CD4-positive, alpha-beta memory T cell (primary cell): ENCODE measurements around the gene GINS3. TPM values are rescaled to one million over a fixed set of nuclear protein-coding genes. Genes with fewer than 3 reads are reported as not detected.

Source experiments
- CTCF ChIA-PET: fragments of 350-600 bp; sonication (Branson Sonifier 250); formaldehyde crosslinking; loops from one replicate; lab custom pipeline; 2021; ENCODE audit warnings: inconsistent platforms; ENCODE audit not compliant: partially characterized antibody; lab: Charles Lee
- POLR2A ChIA-PET: fragments of 350-600 bp; sonication (Branson Sonifier 250); formaldehyde crosslinking; loops from one replicate; lab custom pipeline; 2021; ENCODE audit not compliant: partially characterized antibody; lab: Charles Lee
- DNase-seq, 5 donors: peaks; one replicate each; pipeline versions ENCODE4 v3.0.0 to v3.0.0-alpha.2; 2020 to 2022; ENCODE audit warnings: mixed read lengths in 1 of 5
- H3K27ac ChIP-seq: one replicate; pipeline ENCODE4 v1.7.0; 2013; ENCODE audit warnings: low read depth, low read length
- H3K27me3 ChIP-seq: 2 replicates; pipeline ENCODE4 v1.7.0; 2013; ENCODE audit warnings: mild to moderate bottlenecking, low read length, moderate library complexity; ENCODE audit not compliant: insufficient read depth
- H3K36me3 ChIP-seq: 2 replicates; pipeline ENCODE4 v1.7.0; 2013; ENCODE audit warnings: mild to moderate bottlenecking, low read length, moderate library complexity; ENCODE audit not compliant: insufficient read depth
- H3K4me1 ChIP-seq: 2 replicates; pipeline ENCODE4 v1.7.0; 2013; ENCODE audit warnings: mild to moderate bottlenecking, low read length, moderate library complexity; ENCODE audit not compliant: insufficient read depth
- H3K4me3 ChIP-seq, 2 donors: one replicate each; pipeline ENCODE4 v1.7.0; 2013; ENCODE audit warnings: low read length in 2 of 2, mild to moderate bottlenecking in 1 of 2
- H3K9me3 ChIP-seq, 2 donors: one replicate each; pipeline ENCODE4 v1.7.0; 2013; ENCODE audit warnings: low read length in 2 of 2, control low read depth in 1 of 2; ENCODE audit not compliant: control insufficient read depth in 1 of 2
- H3K27ac Mint-ChIP-seq, 7 donors: one replicate each; pipeline ENCODE4 v1.8.0; 2020 to 2021; ENCODE audit warnings: mixed read lengths in 7 of 7, mild to moderate bottlenecking in 6 of 7, inconsistent platforms in 3 of 7, moderate library complexity in 3 of 7
- H3K27me3 Mint-ChIP-seq, 2 donors: one replicate each; pipeline ENCODE4 v1.8.0; 2020 to 2021; ENCODE audit warnings: mixed read lengths in 2 of 2
- H3K36me3 Mint-ChIP-seq, 2 donors: one replicate each; pipeline ENCODE4 v1.8.0; 2020 to 2021; ENCODE audit warnings: mixed read lengths in 2 of 2, inconsistent platforms in 1 of 2, mild to moderate bottlenecking in 1 of 2
- H3K4me1 Mint-ChIP-seq, 4 donors: one replicate each; pipeline ENCODE4 v1.8.0; 2020 to 2021; ENCODE audit warnings: mixed read lengths in 4 of 4, mild to moderate bottlenecking in 1 of 4
- H3K4me3 Mint-ChIP-seq, 8 donors: one replicate each; pipeline ENCODE4 v1.8.0; 2020 to 2021; ENCODE audit warnings: mixed read lengths in 8 of 8, mild to moderate bottlenecking in 7 of 8, moderate library complexity in 6 of 8, inconsistent platforms in 3 of 8
- H3K9me3 Mint-ChIP-seq, 8 donors: one replicate each; pipeline ENCODE4 v1.8.0; 2020 to 2021; ENCODE audit warnings: mixed read lengths in 8 of 8, mild to moderate bottlenecking in 5 of 8, inconsistent platforms in 3 of 8, moderate library complexity in 1 of 8
- intact Hi-C: fragments of 100-400 bp; cut with micrococcal nuclease; formaldehyde crosslinking; loops from one replicate; pipeline ENCODE4 v1.15.1; 2023
- polyA plus RNA-seq, 2 donors: library from polyadenylated mRNA; unstranded; fragments of 300-500 nt; fragmentation: Illumina TruSeq; gene quantifications; one replicate each; pipeline ENCODE4 v1.2.3, GENCODE V29; 2021
- total RNA-seq, 2 experiments: library from RNA; stranded (reverse); gene quantifications; one replicate each; pipeline ENCODE4 v1.2.3, GENCODE V29; 2021

Gene GINS3
- total and polyA plus RNA-seq, 4 experiments from 2014 or later: 0.78 to 2.2 (median 1.2) TPM

- Histone ChIP-seq H3K9me3 (no peaks in the 10 kb centered on the region), H3K4me1 (no peaks in the 10 kb centered on the region), H3K36me3 (no peaks in the 10 kb centered on the region), H3K4me3 (no peak overlapping the region), H3K27ac (no peak overlapping the region), H3K27me3 (no peaks in the 10 kb centered on the region)
- Mint-ChIP-seq H3K4me1 (no peaks in the 10 kb centered on the region), H3K36me3 (peaks cover 0 to 3% of the 10 kb centered on the region in 2 donors), H3K9me3 (peaks cover 4 to 37% (median 27%) of the 10 kb centered on the region in 8 donors), H3K27me3 (peaks cover 19 to 25% of the 10 kb centered on the region in 2 donors), H3K4me3 (no peak overlapping the region), H3K27ac (no peak overlapping the region)
- POLR2A ChIA-PET: no interaction called here
- DNase-seq: no peak
- CTCF ChIA-PET: interaction anchor here (1.8 kb wide), 1 partner anchor 24 kb away, joined by 5 read pairs; no protein-coding TSS in a partner anchor
- intact Hi-C loops: no loop called here
Measured at GRCh38 chr16:58360041-58360634, 32.1 kb upstream of the GINS3 start.

GRCh38 chr16:58361726-58362125 is 30.5 kb upstream of the GINS3 start:
- H3K4me3 Mint-ChIP-seq: no peak overlapping the region
- peaks cover 4 to 30% (median 24%) of the 10 kb centered on the region in 8 donors for H3K9me3 Mint-ChIP-seq
- CTCF ChIA-PET: no interaction called here
- no peak for DNase-seq
- no peaks in the 10 kb centered on the region for H3K36me3 ChIP-seq
- H3K4me1 ChIP-seq: no peaks in the 10 kb centered on the region
- no peaks in the 10 kb centered on the region for H3K27me3 ChIP-seq
- intact Hi-C loops: no loop called here
- H3K9me3 ChIP-seq: no peaks in the 10 kb centered on the region
- H3K36me3 Mint-ChIP-seq: peaks cover 0 to 3% of the 10 kb centered on the region in 2 donors
- peaks cover 21 to 25% of the 10 kb centered on the region in 2 donors for H3K27me3 Mint-ChIP-seq
- H3K27ac Mint-ChIP-seq: no peak overlapping the region
- no peak overlapping the region for H3K27ac ChIP-seq
- POLR2A ChIA-PET: no interaction called here
- H3K4me1 Mint-ChIP-seq: no peaks in the 10 kb centered on the region
- H3K4me3 ChIP-seq: no peak overlapping the region

DNA sequence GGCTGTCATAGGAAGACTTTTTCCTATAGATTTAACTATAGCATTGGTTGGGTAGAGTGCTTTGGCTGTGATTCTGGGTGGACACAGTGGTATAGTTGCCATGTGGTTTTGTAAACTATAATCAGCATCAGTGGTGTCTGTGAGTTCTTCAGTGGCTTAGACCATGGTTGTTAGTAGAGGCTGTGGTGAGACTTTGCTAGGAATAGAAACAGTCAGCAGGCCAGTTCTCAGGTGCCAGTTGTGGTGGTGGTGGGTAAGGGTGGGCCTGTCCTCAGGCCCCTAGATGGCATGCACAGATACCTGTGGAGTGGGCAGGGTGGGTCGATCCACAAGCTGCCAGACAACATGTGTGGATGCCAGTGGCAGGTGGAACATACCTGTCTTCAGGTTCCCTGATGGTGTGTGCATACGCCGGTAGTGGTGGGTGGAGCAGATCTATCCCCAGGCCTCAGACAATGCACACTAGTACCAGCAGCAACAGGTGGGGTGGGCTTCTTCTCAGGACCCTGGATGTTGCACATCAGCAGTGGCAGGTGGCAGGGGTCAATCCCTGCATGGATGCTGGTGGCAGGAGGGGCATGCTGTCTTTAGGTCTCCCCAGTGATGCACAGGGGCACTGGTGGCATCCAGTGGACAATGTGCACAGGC is 28.4 kb upstream of the GINS3 start:
- Mint-ChIP-seq H3K9me3 (peaks cover 0 to 24% (median 21%) of the 10 kb centered on the region in 8 donors), H3K27me3 (peaks cover 12 to 32% of the 10 kb centered on the region in 2 donors), H3K27ac (no peak overlapping the region), H3K36me3 (peaks cover 0 to 3% of the 10 kb centered on the region in 2 donors), H3K4me1 (no peaks in the 10 kb centered on the region), H3K4me3 (no peak overlapping the region)
- H3K4me1 ChIP-seq: no peaks in the 10 kb centered on the region
- intact Hi-C loops: no loop called here
- H3K9me3 ChIP-seq: no peaks in the 10 kb centered on the region
- CTCF ChIA-PET: no interaction called here
- H3K4me3 ChIP-seq: no peak overlapping the region
- POLR2A ChIA-PET: no interaction called here
- H3K36me3 ChIP-seq: no peaks in the 10 kb centered on the region
- no peaks in the 10 kb centered on the region for H3K27me3 ChIP-seq
- no peak for DNase-seq
- H3K27ac ChIP-seq: no peak overlapping the region

DNA sequence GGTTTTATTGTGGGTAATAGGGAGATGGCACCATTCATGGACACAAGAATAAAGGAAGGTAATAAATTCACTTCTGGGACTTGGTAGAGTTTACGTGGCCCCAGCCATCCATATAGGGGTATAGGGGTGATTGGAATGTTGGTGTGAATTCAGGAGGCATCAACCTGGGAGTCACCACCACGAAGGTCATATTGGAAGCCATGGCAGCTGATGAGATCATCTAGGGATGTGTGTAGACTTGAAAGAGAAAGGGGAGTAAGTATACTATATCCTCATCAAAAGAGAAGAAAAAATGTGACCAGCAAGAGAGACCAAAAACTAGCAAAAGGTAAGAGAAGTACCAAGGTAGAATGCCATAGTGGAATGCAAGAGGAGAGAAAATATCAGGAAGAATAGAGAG is 26.6 kb upstream of the GINS3 start:
- POLR2A ChIA-PET: no interaction called here
- H3K9me3 Mint-ChIP-seq: peaks cover 0 to 11% (median 5%) of the 10 kb centered on the region in 8 donors

GRCh38 chr16:58366247-58367031 is 25.8 kb upstream of the GINS3 start:
- H3K9me3 ChIP-seq: no peaks in the 10 kb centered on the region
- H3K4me3 Mint-ChIP-seq: no peak overlapping the region
- ChIA-PET POLR2A (no interaction called here), CTCF (interaction anchor here (1.6 kb wide), 1 partner anchor 30 kb away, joined by 8 read pairs; no protein-coding TSS in a partner anchor)
- peaks cover 0 to 5% (median under 1%) of the 10 kb centered on the region in 8 donors for H3K9me3 Mint-ChIP-seq
- peaks cover 12 to 32% of the 10 kb centered on the region in 2 donors for H3K27me3 Mint-ChIP-seq
- no peaks in the 10 kb centered on the region for H3K4me1 Mint-ChIP-seq
- no peaks in the 10 kb centered on the region for H3K4me1 ChIP-seq
- no peaks in the 10 kb centered on the region for H3K36me3 ChIP-seq
- H3K27ac Mint-ChIP-seq: no peak overlapping the region
- no peak for DNase-seq
- no peak overlapping the region for H3K27ac ChIP-seq
- no peaks in the 10 kb centered on the region for H3K36me3 Mint-ChIP-seq
- no peak overlapping the region for H3K4me3 ChIP-seq
- intact Hi-C loops: no loop called here
- H3K27me3 ChIP-seq: no peaks in the 10 kb centered on the region

More for the DNA sequence above, 26.6 kb upstream of the GINS3 start:
- intact Hi-C loops: no loop called here
- H3K4me3 ChIP-seq: no peak overlapping the region
- H3K27me3 ChIP-seq: no peaks in the 10 kb centered on the region
- Mint-ChIP-seq H3K27me3 (peaks cover 12 to 32% of the 10 kb centered on the region in 2 donors), H3K36me3 (no peaks in the 10 kb centered on the region), H3K4me1 (no peaks in the 10 kb centered on the region), H3K4me3 (no peak overlapping the region), H3K27ac (no peak overlapping the region)
- no peaks in the 10 kb centered on the region for H3K4me1 ChIP-seq
- no peak overlapping the region for H3K27ac ChIP-seq
- CTCF ChIA-PET: interaction anchor here (0.6 to 1.6 kb wide), 2 partner anchors 28 to 29 kb away, joined by 3 to 8 read pairs; no protein-coding TSS in a partner anchor
- H3K9me3 ChIP-seq: no peaks in the 10 kb centered on the region
- no peaks in the 10 kb centered on the region for H3K36me3 ChIP-seq
- no peak for DNase-seq

- no peak for DNase-seq
- H3K4me3 ChIP-seq: no peak overlapping the region
- Mint-ChIP-seq H3K9me3 (peaks cover 0 to 6% (median 0%) of the 10 kb centered on the region in 8 donors), H3K27ac (peak overlapping the region in 1 of 7 donors; percentile 12), H3K36me3 (no peaks in the 10 kb centered on the region), H3K4me1 (no peaks in the 10 kb centered on the region), H3K4me3 (no peak overlapping the region), H3K27me3 (peaks cover 16 to 32% of the 10 kb centered on the region in 2 donors)
- H3K27ac ChIP-seq: no peak overlapping the region
- H3K27me3 ChIP-seq: no peaks in the 10 kb centered on the region
- POLR2A ChIA-PET: no interaction called here
- H3K9me3 ChIP-seq: no peaks in the 10 kb centered on the region
- H3K36me3 ChIP-seq: no peaks in the 10 kb centered on the region
- H3K4me1 ChIP-seq: no peaks in the 10 kb centered on the region
- intact Hi-C loops: no loop called here
- CTCF ChIA-PET: interaction anchor here (1.2 kb wide), 1 partner anchor 120 kb away, joined by 3 read pairs; no protein-coding TSS in a partner anchor
Measured at GRCh38 chr16:58367252-58367651, 25.0 kb upstream of the GINS3 start.

GRCh38 chr16:58371841-58372240 is 20.4 kb upstream of the GINS3 start:
- Mint-ChIP-seq H3K9me3 (peaks cover 0 to 6% (median 0%) of the 10 kb centered on the region in 8 donors), H3K27me3 (peaks cover 12 to 28% of the 10 kb centered on the region in 2 donors), H3K4me3 (no peak overlapping the region), H3K36me3 (no peaks in the 10 kb centered on the region), H3K4me1 (no peaks in the 10 kb centered on the region), H3K27ac (no peak overlapping the region)
- CTCF ChIA-PET: no interaction called here
- Histone ChIP-seq H3K27me3 (no peaks in the 10 kb centered on the region), H3K4me1 (no peaks in the 10 kb centered on the region), H3K9me3 (no peaks in the 10 kb centered on the region), H3K4me3 (no peak overlapping the region), H3K27ac (no peak overlapping the region), H3K36me3 (no peaks in the 10 kb centered on the region)
- POLR2A ChIA-PET: no interaction called here
- intact Hi-C loops: no loop called here
- no peak for DNase-seq
